Osteocyte (in vitro differentiated cells): ENCODE measurements around the gene UROC1. TPM values are rescaled to one million over a fixed set of nuclear protein-coding genes. Genes with fewer than 3 reads are reported as not detected.

Experiments
- DNase-seq: peaks from one replicate; pipeline ENCODE4 v3.0.0; 2021; ENCODE audit warnings: mixed read lengths; ENCODE audit not compliant: unreplicated experiment; ENCODE audit errors: extremely low spot score
- H3K27ac Mint-ChIP-seq: one replicate; pipeline ENCODE4 v1.8.0; 2021; ENCODE audit warnings: mild to moderate bottlenecking, mixed read lengths; ENCODE audit not compliant: unreplicated experiment
- H3K27me3 Mint-ChIP-seq: one replicate; pipeline ENCODE4 v1.8.0; 2021; ENCODE audit warnings: mixed read lengths; ENCODE audit not compliant: unreplicated experiment
- H3K36me3 Mint-ChIP-seq: one replicate; pipeline ENCODE4 v1.8.0; 2021; ENCODE audit warnings: mixed read lengths; ENCODE audit not compliant: unreplicated experiment
- H3K4me1 Mint-ChIP-seq: one replicate; pipeline ENCODE4 v1.8.0; 2021; ENCODE audit warnings: mixed read lengths; ENCODE audit not compliant: unreplicated experiment
- H3K4me3 Mint-ChIP-seq: one replicate; pipeline ENCODE4 v1.8.0; 2021; ENCODE audit warnings: mild to moderate bottlenecking, moderate library complexity, mixed read lengths; ENCODE audit not compliant: unreplicated experiment
- H3K9me3 Mint-ChIP-seq: one replicate; pipeline ENCODE4 v1.8.0; 2021; ENCODE audit warnings: mixed read lengths; ENCODE audit not compliant: unreplicated experiment
- total RNA-seq: library from RNA; stranded (reverse); gene quantifications from 2 replicates; pipeline ENCODE4 v1.2.1, GENCODE V29; 2021
- TF ChIP-seq, protein P1 (sequence below): fragments of 200-600 bp; sonication (generic); IDR thresholded peaks from 2 replicates; pipeline ENCODE4 v1.5.0; 2021; ENCODE audit warnings: antibody characterized with exemption, mild to moderate bottlenecking, moderate library complexity

UROC1 gene
- total RNA-seq, 1 donor from 2014 or later = not detected

- peaks cover 13% of the 10 kb centered on the region for H3K27me3 Mint-ChIP-seq
- TF ChIP-seq, protein P1, sequence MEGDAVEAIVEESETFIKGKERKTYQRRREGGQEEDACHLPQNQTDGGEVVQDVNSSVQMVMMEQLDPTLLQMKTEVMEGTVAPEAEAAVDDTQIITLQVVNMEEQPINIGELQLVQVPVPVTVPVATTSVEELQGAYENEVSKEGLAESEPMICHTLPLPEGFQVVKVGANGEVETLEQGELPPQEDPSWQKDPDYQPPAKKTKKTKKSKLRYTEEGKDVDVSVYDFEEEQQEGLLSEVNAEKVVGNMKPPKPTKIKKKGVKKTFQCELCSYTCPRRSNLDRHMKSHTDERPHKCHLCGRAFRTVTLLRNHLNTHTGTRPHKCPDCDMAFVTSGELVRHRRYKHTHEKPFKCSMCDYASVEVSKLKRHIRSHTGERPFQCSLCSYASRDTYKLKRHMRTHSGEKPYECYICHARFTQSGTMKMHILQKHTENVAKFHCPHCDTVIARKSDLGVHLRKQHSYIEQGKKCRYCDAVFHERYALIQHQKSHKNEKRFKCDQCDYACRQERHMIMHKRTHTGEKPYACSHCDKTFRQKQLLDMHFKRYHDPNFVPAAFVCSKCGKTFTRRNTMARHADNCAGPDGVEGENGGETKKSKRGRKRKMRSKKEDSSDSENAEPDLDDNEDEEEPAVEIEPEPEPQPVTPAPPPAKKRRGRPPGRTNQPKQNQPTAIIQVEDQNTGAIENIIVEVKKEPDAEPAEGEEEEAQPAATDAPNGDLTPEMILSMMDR = no peak
- peak; percentile 82 for DNase-seq
- no peaks in the 10 kb centered on the region for H3K36me3 Mint-ChIP-seq
- no peak overlapping the region for H3K27ac Mint-ChIP-seq
- H3K9me3 Mint-ChIP-seq = peaks cover 4% of the 10 kb centered on the region
- H3K4me3 Mint-ChIP-seq = no peak overlapping the region
- H3K4me1 Mint-ChIP-seq = peaks cover 20% of the 10 kb centered on the region
Measured at GRCh38 chr3:126542340-126543241, 25.0 kb upstream of the UROC1 start.

GRCh38 chr3:126541628-126542339 lies 24.2 kb upstream of the UROC1 start:
- TF ChIP-seq, protein P1 = no peak

DNA sequence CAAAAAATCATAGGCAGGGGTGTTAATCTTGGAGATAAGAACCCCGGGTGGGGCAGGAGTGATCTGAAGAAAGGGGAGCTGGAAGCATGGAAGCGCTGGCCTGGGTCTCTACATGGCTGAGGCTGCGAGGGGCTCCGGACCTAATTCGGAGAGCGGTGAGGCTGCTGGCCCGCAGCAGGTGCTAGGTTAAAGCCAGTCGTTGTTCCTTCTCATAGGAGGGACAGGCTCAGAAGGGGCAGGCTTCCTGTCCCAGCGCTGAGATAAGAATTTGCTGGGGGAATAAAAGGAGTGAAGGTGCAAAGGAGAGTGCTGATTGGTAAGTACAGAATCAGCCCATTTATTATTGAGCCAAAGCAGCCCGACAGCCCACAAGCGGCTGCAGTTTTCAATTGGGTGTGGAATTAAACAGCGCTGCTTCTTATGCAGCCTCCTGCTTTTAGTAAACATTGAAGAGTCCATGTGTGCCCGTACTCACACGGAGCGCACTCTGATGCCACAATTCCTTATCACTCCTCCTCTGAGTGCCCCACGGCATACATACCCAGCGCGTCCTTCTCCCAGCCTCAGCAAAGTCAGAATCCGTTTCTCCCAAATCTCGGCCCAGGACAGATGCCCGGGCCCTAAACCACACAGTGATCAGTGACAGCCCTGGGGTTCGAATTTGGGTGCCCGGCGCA lies 23.5 kb upstream of the UROC1 start:
- Mint-ChIP-seq H3K27ac (no peak overlapping the region), H3K27me3 (peaks cover 5% of the 10 kb centered on the region)

More at GRCh38 chr3:126541628-126542339, 24.2 kb upstream of the UROC1 start:
- Mint-ChIP-seq H3K9me3 (peaks cover 4% of the 10 kb centered on the region), H3K36me3 (no peaks in the 10 kb centered on the region), H3K4me3 (no peak overlapping the region), H3K27me3 (peaks cover 6% of the 10 kb centered on the region), H3K4me1 (peaks cover 20% of the 10 kb centered on the region), H3K27ac (no peak overlapping the region)
- DNase-seq = peak; percentile 83

DNA sequence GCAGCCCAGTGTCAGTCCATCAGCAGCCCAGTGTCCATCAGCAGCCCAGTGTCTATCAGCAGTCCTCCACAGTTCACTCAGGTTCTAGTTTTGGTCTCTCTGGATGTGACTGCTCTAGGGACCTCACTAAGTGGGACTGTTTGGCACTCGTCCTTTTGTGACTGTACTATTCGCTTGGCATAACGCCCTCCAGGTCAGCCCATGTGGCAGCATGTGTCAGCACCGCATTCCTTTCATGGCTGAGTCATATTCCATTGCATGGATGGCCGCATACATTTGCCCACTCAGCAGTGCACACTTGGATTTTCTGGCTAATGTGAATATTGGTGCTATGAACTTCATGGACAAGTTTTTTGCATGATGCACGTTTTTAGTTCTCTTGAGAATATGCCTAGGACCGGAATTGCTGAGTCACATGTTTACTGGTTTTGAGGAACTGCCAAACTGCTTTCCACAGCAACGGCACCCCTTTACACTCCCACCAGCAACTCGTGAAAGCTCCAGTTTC lies 22.8 kb upstream of the UROC1 start:
- H3K27me3 Mint-ChIP-seq = peaks cover 6% of the 10 kb centered on the region
- DNase-seq = peak; percentile 76
- TF ChIP-seq, protein P1 = no peak
- H3K36me3 Mint-ChIP-seq = no peaks in the 10 kb centered on the region
- H3K4me3 Mint-ChIP-seq = no peak overlapping the region
- H3K27ac Mint-ChIP-seq = peak overlapping the region; percentile 61
- H3K9me3 Mint-ChIP-seq = peaks cover 4% of the 10 kb centered on the region
- H3K4me1 Mint-ChIP-seq = peaks cover 20% of the 10 kb centered on the region

More for the DNA sequence above, 23.5 kb upstream of the UROC1 start:
- peak; percentile 60 for DNase-seq
- Mint-ChIP-seq H3K4me3 (no peak overlapping the region), H3K36me3 (no peaks in the 10 kb centered on the region), H3K4me1 (peaks cover 20% of the 10 kb centered on the region), H3K9me3 (peaks cover 4% of the 10 kb centered on the region)
- TF ChIP-seq, protein P1 = no peak
